Measurements from ENCODE around the gene GTF2A2.
"Not testable (repeated sequence)": the region's sequence is repeated elsewhere in the genome, so short reads cannot be mapped to it uniquely, and the experiment has no call there.

Gene GTF2A2

DNA sequence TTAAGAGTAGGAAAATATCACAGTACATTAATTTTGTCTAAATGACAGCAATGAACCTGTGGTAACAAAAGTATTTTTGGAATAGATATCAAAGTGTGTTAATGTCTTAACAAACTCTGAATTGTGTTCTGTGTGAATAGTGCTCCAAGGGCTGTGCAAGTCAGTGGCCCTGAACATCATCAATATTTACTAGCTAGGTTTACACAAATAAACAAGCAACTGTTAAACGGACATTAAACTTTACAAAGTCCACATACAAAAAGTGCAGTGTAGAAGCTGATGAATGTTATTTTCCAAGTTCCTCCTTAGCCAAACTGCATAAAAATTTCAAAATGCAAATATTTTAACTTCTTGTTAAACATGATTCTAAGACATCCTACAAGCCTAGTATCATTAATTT, 2.1 kb upstream of the GTF2A2 start:
- POLR2A ChIA-PET = no interaction called here
- H3K4me3 ChIP-seq (ENCODE audit: low read depth, low read length) = no peak overlapping the region
- TF ChIP-seq, protein P1, sequence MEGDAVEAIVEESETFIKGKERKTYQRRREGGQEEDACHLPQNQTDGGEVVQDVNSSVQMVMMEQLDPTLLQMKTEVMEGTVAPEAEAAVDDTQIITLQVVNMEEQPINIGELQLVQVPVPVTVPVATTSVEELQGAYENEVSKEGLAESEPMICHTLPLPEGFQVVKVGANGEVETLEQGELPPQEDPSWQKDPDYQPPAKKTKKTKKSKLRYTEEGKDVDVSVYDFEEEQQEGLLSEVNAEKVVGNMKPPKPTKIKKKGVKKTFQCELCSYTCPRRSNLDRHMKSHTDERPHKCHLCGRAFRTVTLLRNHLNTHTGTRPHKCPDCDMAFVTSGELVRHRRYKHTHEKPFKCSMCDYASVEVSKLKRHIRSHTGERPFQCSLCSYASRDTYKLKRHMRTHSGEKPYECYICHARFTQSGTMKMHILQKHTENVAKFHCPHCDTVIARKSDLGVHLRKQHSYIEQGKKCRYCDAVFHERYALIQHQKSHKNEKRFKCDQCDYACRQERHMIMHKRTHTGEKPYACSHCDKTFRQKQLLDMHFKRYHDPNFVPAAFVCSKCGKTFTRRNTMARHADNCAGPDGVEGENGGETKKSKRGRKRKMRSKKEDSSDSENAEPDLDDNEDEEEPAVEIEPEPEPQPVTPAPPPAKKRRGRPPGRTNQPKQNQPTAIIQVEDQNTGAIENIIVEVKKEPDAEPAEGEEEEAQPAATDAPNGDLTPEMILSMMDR (IDR thresholded peaks at IDR 0.05; ENCODE audit: insufficient read depth, low read length, missing control alignments) = no peak
- CTCF ChIA-PET = interaction anchor here (1.4 kb wide), 1 partner anchor 127 kb away, joined by 4 read pairs; no protein-coding TSS in a partner anchor
- DNase-seq (ENCODE audit: low read depth, low spot score) = no peak

DNA sequence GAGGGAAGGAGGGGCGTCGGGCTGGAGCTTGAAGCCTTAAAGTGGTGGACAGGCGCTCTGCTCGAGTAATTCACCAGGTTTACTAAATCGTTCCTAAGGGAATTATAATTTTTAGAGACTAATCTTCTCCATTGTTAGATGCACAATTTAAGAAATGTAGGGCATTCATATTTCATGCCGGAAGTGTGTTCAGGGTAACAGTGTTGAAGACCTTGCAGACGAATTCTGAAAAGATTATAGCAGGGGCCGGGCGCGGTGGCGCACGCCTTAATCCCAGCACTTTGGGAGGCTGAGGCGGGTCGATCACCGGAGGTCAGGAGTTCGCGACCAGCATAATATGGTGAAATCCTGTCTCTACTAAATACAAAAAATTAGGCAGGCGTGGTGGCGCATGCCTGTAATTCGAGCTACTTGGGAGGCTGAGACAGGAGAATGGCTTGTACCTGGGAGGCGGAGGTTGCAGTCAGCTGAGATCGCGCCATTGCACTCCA, 365 bp upstream of the GTF2A2 start:
- ChIA-PET CTCF (interaction anchor here (0.9 kb wide), 1 partner anchor 145 kb away, joined by 3 read pairs; no protein-coding TSS in a partner anchor), POLR2A (interaction anchor here (0.8 to 1.2 kb wide), 2 partner anchors 31 to 32 kb away, joined by 3 to 5 read pairs; partner anchors contain the start of gene BNIP2)
- DNase-seq (ENCODE audit: low read depth, low spot score) = no peak
- H3K4me3 ChIP-seq (ENCODE audit: low read depth, low read length) = peak overlapping the region; percentile 81
- TF ChIP-seq, protein P1 (IDR thresholded peaks at IDR 0.05; ENCODE audit: insufficient read depth, low read length, missing control alignments) = no peak

DNA sequence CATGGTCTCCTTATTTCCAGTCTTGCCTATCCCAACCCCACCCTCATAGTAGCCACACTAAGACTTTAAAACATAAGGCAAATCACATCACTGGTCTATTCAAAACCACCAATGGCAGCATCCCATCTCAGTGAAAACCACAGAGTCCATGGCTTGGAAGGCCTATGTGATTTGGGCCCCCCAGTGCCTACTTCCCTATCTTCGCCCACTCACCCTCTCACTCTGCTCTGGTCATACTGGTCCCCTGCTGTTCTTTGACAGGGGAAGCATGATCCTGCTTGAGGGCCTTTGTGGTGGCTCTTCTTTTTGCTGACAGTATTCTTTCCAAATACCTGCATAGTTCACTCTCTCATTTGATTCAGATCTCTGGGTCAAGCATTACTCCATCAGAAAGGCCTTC, 3.3 kb downstream of the GTF2A2 start:
- TF ChIP-seq, protein P1 (IDR thresholded peaks at IDR 0.05; ENCODE audit: insufficient read depth, low read length, missing control alignments) = no peak
- ChIA-PET POLR2A (no interaction called here), CTCF (interaction anchor here (1.1 kb wide), 1 partner anchor 9 kb away, joined by 3 read pairs; no protein-coding TSS in a partner anchor)
- H3K4me3 ChIP-seq (ENCODE audit: low read depth, low read length) = no peak overlapping the region
- DNase-seq (ENCODE audit: low read depth, low spot score) = no peak

DNA sequence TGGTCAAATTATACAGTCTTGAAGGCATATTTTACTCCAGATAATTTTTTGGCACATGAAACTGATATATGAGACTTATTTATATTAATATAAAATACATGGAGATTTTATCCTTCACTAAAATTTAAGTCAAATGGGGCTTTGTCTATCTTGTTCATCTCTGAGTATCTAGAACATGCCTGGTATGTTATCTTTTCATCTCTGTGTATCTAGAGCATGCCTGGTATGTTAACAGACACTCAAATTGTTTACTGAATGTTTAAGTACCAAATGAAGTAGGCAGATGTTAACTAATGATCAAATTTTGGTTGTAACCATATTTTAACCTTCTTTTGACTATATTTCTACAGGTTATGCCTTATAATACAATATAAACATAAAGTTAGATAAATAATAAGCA, 7.7 kb downstream of the GTF2A2 start:
- ChIA-PET POLR2A (no interaction called here), CTCF (interaction anchor here (1.0 kb wide), 1 partner anchor 118 kb away, joined by 3 read pairs; no protein-coding TSS in a partner anchor)
- TF ChIP-seq, protein P1 (IDR thresholded peaks at IDR 0.05; ENCODE audit: insufficient read depth, low read length, missing control alignments) = no peak
- H3K4me3 ChIP-seq (ENCODE audit: low read depth, low read length) = no peak overlapping the region
- DNase-seq (ENCODE audit: low read depth, low spot score) = no peak

DNA sequence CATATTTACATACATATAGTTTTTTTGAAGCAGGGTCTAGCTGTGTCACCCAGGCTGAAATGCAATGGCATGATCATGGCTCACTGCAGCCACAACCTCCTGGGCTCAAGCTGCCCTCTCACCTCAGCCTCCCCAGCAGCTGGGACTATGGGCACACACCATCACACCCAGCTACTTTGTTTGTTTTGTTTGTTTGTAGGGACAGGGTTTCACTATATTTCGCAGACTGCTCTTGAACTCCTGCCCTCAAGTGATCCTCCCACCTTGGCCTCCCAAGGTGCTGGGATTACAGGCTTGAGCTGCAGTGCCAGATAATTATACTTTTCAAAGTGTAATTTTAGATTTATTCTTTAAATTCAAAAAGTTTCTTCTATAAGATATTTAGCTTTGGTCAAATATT, 10.2 kb downstream of the GTF2A2 start:
- ChIA-PET POLR2A (no interaction called here), CTCF (interaction anchor here (1.0 kb wide), 1 partner anchor 17 kb away, joined by 3 read pairs; no protein-coding TSS in a partner anchor)
- TF ChIP-seq, protein P1 (IDR thresholded peaks at IDR 0.05; ENCODE audit: insufficient read depth, low read length, missing control alignments) = no peak
- DNase-seq (ENCODE audit: low read depth, low spot score) = no peak
- no peak overlapping the region for H3K4me3 ChIP-seq (ENCODE audit: low read depth, low read length)

DNA sequence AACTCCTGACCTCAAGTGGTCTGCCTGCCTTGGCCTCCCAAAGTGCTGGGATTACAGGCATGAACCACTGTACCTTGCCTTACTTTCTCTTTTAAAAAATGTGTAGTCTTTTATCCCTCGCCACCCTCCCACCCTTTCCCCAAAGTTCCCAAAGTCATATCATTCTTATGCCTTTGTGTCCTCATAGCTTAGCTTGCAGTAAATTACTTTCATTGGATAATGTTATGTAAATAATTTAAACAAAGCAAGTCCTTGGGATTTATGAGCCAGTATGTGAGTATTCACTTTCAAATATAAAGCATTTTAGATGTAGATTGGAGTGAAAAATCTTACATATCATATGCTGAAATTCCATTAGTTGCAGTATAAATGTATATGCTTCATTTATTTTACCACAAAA, 11.0 kb downstream of the GTF2A2 start:
- TF ChIP-seq, protein P1 (IDR thresholded peaks at IDR 0.05; ENCODE audit: insufficient read depth, low read length, missing control alignments) = no peak
- H3K4me3 ChIP-seq (ENCODE audit: low read depth, low read length) = no peak overlapping the region
- DNase-seq (ENCODE audit: low read depth, low spot score) = no peak
- POLR2A ChIA-PET = no interaction called here
- CTCF ChIA-PET = interaction anchor here (1.0 to 1.1 kb wide), 3 partner anchors 13 to 113 kb away, joined by 3 to 6 read pairs (median 3); no protein-coding TSS in a partner anchor

DNA sequence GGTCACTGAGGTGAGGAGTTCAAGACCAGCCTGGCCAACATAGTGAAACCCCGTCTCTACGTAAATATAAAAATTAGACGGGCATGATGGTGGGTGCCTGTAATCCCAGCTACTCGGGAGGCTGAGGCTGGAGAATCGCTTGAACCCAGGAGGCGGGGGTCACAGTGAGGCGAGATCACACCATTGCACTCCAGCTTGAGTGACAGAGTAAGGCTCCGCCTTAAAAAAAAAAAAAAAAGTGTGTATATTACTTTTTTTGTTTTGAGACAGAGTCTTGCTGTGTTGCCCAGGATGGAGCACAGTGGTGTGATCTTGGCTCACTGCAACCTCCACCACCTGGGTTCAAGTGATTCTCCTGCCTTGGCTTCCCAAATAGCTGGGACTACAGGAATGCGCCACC, 11.5 kb downstream of the GTF2A2 start:
- CTCF ChIA-PET = interaction anchor here (1.0 to 7.6 kb wide), 4 partner anchors 13 to 117 kb away, joined by 3 to 71 read pairs (median 8); no protein-coding TSS in a partner anchor
- POLR2A ChIA-PET; DNase-seq (ENCODE audit: low read depth, low spot score); H3K4me3 ChIP-seq (ENCODE audit: low read depth, low read length): not testable (repeated sequence)
